IPS-NIHi11 (cell line): ENCODE data around the gene NTS.

Source experiments
- DNase-seq: peaks from one replicate; pipeline ENCODE4 v3.0.0; 2012; ENCODE audit warnings: mixed read lengths, low spot score

NTS gene

GRCh38 chr12:85923767-85924331, 49.8 kb downstream of the NTS start:
- no peak for DNase-seq

- no peak for DNase-seq
Observed at GRCh38 chr12:85927166-85927565, 53.1 kb downstream of the NTS start.
